IPS DF 19.7 (cell line): ENCODE measurements around the gene FRMD4A.
"Not testable (repeated sequence)": the region's sequence is repeated elsewhere in the genome, so short reads cannot be mapped to it uniquely, and the experiment has no call there.

Source experiments
- DNase-seq: peaks from one replicate; pipeline ENCODE4 v3.0.0-alpha.2; 2013; ENCODE audit warnings: low read depth, low spot score

The FRMD4A gene

GRCh38 chr10:13722747-13723653 is 607.7 kb downstream of the FRMD4A start:
- no peak for DNase-seq

DNA sequence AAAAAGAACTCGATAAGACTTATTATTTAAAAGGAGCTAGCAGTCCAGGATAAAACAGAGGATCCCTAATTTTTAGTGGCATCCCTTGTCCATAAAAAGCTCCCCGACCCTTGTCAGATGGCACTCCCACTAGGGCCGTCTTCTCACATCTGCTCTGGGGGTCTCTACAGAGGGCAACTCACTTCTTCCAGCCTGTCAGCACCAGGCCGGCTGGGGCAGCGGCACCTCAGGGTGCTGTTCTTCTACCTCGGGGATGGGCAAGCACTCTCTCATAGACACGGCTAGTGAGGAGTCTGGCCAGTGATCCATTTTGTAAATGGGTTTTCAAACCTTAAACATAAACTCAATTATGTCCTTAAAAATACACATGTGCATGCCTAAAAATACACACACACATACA is 609.2 kb downstream of the FRMD4A start:
- no peak for DNase-seq

GRCh38 chr10:13720699-13721098 is 610.0 kb downstream of the FRMD4A start:
- no peak for DNase-seq

DNA sequence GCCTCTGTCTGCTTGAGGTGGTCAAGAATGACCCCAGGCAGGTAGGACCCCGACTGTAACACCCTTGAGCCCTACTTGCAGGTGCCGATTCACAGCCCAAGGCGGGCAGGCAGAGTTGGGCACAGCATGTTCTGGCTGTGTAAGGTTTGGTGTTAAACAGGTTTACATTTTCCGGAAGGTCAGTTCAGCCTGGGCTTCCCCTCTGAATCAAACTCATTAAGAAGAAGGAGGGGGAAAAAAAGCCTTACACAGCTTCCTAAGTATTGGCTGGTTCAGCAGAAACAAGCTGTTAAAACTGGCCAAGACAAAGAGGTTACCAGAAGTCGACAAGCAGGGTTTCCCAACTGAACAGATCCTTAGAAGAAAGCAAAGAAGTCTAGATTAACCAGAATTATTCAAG is 611.3 kb downstream of the FRMD4A start:
- DNase-seq: no peak

DNA sequence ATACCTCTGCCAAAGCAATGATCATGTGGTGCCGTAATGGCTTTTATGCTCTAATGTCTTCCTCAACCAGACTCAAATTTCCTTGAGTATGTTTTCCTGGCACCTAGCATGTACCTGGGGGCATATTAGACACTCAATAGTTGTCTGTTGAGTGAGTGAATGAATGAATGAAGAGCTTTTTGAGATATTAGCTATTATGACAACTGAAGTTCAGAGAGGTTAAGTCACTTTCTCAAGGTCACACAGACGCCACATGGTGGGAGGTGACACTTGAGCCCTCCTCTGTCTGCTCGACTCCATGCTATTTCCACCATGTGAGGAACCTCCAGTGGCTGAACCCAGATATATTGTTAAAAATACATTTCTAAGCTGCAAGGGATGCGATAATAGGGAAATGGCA is 611.9 kb downstream of the FRMD4A start:
- no peak for DNase-seq

- DNase-seq: no peak
These were observed 612.6 kb downstream of the FRMD4A start for GRCh38 chr10:13717936-13718772.

GRCh38 chr10:13717571-13717935 is 613.2 kb downstream of the FRMD4A start:
- no peak for DNase-seq

DNA sequence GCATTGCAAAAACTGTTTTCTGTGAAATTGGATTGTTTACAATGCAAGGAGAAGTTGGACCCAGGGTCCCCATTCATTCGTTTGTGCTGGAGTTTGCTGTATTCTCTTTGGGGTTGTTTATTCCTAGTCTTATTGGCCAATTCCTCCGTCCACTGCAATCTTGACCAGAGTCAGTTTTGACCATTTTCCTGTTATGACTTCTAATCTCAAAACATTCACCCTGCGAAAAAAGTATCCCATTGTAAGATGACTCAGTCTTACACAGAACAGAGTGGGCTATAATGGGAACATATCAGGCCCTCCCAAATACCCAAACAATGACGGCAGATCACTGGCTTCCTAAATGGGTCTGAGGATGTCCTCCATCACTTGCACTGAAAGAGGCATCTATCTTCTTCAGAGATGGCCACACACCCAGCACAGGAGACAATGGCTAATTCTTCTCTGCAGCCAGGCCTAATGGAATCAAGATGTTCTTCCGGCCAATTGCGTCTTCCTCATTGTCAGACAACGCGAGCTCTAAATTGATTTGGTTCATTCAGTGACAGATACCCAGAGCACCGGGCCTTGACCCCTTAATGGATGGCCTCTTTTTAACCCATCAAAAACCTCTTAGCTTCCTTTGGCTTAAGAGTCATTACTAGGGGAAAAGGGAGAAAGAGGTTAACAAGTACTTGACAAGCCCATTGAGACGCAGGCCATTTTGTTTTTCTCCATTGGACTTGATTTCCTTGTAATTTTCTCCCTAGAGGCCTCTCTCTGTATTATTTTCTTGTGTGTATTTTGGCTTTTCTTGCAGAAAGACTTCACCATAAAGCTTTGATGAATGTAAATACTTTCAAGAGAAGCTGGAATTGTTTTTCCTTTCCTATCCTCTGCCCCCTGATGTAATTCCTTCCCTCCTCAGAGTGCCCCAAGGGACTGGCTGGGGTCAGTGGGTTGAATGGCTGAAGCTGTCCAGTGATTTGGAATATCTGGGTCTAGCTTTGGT is 614.3 kb downstream of the FRMD4A start:
- DNase-seq: no peak

DNA sequence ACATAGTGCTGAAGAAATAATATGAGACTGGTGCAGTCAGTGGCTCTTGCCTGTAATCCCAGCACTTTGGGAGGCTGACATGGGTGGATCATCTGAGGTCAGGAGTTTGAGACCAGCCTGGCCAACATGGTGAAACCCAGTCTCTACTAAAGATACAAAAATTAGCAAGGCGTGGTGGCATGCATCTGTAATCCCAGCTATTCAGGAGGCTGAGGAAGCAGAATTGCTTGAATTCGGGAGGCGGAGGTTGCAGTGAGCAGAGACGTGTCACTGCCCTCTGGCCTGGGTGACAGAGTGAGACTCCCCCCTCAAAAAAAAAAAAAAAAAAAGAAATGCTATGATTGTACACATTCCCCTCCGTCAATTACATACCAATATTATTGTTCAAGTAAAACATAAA is 615.1 kb downstream of the FRMD4A start:
- not testable (repeated sequence) for DNase-seq

GRCh38 chr10:13715100-13715499 is 615.6 kb downstream of the FRMD4A start:
- DNase-seq: no peak

- no peak for DNase-seq
These were observed 617.7 kb downstream of the FRMD4A start for GRCh38 chr10:13712837-13713581.

GRCh38 chr10:13712476-13712836 is 618.3 kb downstream of the FRMD4A start:
- DNase-seq: no peak

DNA sequence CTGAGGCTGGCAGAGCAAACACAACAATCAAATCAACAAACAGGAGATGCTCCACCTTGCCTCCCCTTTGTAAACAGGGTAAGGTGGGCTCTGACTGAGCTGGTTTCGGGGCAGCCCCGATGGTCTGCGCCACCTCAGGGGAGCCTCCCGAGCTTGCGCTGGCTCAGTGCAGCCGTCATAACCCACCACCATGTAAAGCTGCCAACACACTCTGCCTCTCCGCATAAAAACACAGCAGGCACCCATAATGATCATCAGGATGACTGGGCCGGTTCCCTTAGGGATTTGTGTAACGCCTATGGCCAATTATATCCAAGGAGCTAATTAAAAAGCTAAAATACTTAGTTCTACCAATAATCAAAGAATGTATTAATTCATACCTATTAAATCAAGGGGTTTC is 619.4 kb downstream of the FRMD4A start:
- no peak for DNase-seq

- DNase-seq: no peak
These were observed 620.6 kb downstream of the FRMD4A start for GRCh38 chr10:13709931-13710650.

GRCh38 chr10:13708256-13708990 is 622.3 kb downstream of the FRMD4A start:
- no peak for DNase-seq

- peak; percentile 85 for DNase-seq
These were observed 623.4 kb downstream of the FRMD4A start for GRCh38 chr10:13707156-13707881.

DNA sequence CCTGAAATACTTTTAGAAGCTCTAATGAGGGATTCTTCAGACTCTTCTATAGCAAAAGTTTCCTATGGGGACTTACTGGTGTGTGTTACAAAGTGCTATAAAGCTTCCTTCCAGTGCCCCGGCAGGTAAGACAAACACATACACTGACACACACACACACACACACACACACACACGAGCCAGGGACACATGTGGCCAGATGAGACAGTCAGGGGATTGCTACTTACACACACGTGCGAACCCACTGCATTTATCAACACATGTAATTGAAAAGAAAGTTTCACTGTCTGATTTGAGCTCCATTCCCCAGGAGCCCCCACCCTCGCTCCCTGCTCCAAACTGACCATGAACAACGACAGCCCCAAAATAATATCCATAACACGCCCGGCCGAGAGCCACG is 624.1 kb downstream of the FRMD4A start:
- no peak for DNase-seq

DNA sequence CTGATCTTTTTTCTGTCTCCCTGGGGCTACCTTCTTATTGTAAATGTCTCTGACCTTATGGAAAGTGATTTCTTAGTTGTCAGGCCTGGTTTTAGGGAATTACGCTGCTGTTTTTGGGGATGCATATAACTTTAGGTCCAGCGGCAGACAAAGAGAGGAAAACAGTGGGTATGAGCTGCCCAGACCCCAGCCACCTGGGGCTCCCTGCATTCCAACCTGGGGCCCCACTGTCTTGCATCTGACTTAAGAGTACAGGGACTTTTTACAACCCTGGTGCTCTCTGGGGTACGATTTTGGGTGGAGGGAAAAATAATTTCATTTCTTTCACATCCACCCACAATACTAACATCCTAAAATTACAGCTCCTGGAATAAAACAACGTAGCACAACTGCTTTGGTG is 624.5 kb downstream of the FRMD4A start:
- no peak for DNase-seq
